GM21528 (cell line): ENCODE data around the gene TMEM14C.

Experiments used
- ATAC-seq: cut with Tn5 transposase; IDR thresholded peaks from one replicate; pipeline ENCODE4 v1.9.1; 2021; ENCODE audit warnings: mild to moderate bottlenecking, moderate library complexity; ENCODE audit not compliant: unreplicated experiment, low FRiP score

TMEM14C gene

DNA sequence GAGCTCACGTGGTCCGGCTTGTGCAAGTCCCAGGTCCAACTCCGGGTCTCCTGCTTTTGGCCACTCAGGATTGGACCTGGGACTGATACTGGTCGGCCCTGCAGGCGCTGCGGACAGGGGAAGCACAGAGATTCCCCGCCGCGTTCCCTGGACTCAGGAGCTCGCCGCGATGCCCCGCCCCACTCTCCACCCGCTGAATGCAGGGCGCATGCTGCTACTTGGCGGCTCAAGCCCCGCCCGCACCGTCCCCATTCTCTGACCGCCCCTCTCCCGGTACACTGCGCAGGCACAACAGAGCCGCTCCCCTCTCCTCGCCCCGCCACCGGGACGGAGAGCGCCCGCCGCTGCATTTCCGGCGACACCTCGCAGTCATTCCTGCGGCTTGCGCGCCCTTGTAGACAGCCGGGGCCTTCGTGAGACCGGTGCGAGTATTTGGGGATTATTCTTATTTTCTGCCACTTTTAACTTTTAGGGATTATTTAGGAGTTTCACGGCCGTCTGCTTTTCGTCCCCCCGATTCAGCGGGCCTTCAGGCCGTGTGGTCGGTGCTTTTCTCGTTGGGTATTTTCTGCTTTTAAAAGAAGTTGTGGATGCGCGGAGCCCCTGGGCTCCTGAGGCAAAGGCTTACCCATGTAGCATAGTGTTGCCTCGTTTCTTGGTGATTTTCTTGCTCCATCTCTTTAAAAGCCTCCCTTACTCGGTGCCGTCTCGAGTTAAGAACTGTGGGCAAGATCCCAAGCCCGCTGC, at the start of gene TMEM14C:
TSS of gene TMEM14C (plus strand) at position 251 of the 747 bp plus-strand sequence. CDS start 1,544 bp downstream, outside the sequence.
- ATAC-seq: peak; percentile 99

DNA sequence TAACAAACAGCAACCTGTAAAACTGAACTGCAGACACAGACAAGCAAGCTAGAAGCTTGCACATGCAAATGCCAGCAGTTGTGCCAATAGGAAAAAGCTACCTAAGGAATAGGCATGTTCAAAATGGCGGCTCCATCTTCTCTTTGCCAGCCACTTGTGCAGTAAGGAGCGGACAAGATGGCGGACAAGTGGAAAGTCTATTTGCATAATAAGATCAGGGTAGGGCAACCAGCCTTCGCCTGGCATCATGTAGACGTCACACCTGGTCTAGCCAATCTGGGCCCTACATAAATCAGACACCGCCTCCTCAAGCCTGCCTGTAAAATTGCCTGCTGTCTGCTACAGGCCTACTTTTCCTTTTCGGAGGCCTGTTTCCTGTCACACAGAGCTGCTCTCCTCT, 46.5 kb upstream of the TMEM14C start:
- ATAC-seq: no peak

DNA sequence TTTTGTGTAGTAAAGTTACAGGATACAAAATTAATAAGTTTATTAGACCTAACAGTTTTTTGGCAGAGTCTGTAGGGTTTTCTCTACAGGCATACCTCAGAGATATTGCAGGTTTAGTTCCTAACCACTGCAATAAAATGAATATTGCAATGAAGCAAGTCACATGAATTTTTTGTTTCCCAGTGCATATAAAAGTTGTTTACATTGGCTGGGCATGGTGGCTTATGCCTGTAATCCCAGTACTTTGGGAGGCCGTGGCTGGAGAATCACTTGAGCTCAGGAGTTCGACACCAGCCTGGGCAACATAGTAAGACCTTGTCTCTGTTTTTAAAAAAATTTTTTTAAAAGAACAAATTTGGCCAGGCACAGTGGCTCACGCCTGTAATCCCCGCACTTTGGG, 44.4 kb upstream of the TMEM14C start:
- no peak for ATAC-seq

DNA sequence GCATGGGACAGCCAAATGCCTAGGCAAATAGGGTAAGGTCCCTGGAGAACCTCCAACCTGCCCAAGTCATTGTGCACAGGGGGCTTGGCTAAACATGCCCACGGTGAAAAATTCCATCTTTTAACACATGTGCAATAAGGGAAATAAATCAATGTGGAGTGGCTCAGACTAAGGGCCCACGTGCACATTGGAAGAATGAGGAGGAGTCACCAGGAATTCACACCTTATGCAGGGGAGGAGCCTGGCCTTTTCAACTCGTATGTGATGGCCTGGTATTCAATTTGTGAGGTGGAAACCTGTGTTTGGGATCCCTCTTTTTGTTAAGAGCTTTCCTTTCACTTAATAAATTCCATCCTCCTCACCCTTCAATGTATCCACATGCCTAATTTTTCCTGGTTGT, 41.1 kb upstream of the TMEM14C start:
- no peak for ATAC-seq

DNA sequence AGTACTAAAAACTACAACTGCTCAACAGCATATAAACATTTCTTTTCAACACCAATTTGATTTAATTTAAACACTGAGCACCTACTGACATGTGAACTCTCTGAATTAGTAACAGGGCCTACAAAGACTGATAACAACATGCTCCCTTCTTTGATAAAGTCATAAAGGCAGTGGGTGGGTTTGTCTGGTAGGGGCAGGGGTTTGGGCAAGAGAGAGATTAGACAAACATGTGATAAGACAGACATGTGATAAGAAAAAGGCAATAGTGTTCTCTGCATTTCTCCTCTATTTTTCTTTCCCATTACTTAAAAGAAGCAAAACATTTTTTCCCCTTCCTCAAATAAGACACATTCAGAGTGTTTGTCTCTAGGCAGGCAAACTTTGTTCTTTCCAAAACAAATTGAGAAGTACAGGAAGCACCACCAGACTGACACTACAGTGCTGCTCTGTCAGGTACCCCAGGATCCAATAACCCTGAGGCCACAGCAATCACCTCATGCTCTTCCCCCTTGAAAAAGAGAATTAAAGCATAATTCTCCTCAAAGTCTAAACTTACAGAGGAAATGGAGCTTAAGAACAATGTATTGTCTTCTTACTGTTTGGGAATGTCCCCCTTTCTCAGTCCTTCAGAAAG, 40.4 kb upstream of the TMEM14C start:
- no peak for ATAC-seq

DNA sequence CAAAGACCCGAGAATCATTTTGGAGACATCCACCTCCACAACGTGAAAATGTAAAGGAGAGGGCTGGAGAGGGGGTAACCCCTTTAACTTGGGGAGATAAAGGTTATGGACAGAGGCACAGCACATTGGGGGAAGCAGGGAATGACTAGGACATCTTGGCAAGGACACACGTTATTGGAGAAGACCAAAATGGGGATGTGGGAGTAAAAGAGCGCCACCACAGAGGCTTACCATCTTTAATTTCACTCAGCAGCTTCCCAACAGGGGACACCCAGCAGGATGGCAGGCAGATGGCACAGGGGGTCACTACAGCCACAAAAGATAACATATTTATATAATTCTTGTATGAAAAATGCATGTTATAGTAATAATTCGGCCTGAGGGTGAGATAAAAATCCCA, 38.3 kb upstream of the TMEM14C start:
- ATAC-seq: no peak

DNA sequence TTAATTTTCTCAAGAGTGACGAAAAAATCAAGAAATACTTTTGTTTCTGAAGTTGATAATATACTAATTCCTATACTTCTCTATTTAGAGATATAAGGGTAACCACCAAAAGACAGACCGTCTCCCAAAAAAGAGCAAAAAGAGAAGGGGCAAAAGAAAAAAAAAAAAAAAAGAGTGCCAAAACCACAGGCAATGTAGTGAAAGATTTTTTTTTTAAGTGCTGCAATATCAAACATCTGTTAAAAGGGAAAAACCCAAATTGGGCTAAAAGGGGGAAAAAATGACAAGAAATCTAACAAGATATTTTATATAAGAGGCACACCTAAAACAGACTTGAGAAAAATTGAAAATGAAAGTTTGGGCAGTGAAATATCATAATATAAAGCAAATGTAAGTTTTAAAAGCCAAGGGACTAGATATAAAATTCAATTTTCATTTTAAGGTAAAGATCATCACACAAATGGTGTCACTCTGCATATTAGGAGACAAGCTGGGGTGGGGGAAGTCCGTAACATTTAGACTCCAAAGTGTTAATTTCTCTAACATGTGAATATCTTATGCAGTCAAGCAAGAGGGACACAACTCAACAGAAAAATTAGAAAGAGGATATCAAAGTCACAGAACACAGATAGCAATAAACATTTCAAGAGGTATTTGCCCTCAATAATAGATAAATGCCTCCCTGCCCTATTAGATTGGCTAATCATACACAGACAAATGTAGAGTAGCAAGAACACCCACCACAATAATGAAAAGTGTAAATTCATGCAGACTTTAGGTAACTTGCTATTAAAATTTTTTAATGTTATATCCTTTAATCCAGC, 37.6 kb upstream of the TMEM14C start:
- ATAC-seq: no peak

DNA sequence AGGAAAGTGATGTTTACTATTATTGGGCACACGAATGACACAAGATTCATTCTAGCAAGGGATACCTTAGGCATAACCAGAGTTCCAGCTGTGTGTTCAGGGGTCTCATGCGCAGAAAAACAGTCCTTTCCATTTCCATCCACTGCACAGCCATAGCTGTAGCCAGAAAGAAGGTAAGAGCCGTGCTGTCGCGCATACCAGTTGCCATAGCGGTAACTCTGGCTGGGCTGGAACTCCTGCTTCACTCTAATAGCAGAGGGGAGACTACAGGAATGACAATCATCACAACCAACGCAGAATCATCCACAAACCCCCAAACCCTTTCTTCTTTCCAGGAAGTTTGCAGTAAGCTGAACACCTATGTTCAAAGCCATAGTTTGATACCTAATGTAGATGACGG, 36.0 kb upstream of the TMEM14C start:
- ATAC-seq: no peak

DNA sequence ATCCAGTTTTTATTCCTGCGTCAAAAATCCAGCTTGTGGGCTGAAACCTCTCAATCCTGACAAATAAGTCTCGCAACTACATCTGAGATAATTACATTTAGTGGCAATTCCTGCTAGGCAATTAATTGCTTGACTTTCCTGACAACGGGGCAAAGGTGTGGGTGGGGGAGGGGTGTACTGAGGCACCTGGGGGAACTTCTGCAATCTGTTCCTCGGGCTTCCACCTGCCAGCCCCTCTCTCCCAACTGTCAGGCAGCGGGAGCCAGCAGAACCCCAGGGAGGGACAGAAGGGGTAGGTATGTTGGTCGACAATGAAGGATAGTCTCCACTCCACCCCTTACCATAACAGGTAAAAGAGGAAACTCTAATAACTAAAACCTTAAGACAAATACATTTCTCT, 35.3 kb upstream of the TMEM14C start:
- no peak for ATAC-seq

DNA sequence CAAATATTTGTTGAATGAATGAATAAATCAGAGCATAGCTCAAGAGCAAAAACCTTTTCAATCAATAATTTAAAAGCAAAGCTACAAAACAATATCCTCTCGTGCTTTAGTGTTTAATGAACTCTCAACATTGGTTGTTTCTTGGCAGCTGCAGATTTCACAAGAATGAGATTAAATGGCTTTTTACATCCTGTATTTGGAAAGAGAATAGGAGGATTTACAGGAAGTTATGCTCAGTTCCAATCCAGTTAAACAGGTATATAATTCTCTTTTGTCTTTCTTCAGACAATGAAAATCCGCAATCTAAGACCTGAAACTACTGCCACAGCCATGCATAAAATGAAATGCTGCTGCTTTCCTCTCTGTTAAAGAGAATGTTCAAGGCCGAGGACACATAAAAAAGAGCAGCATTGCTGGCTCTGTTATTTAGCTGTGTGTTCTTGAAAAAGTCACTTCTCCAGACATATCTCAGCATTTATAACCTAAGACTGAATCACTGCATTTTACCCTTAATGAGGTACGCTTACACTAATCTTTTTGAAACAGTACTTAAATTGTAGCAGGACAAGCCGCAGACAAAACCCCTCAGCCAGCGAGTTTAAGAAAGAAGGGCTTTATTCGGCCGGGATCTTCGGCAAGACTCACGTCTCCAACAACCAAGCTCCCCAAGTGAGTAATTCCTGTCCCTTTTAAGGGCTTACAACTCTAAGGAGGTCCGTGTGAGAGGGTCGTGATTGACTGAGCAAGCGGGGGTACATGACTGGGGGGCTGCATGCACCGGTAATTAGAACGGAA, 32.0 kb upstream of the TMEM14C start:
- ATAC-seq: no peak

DNA sequence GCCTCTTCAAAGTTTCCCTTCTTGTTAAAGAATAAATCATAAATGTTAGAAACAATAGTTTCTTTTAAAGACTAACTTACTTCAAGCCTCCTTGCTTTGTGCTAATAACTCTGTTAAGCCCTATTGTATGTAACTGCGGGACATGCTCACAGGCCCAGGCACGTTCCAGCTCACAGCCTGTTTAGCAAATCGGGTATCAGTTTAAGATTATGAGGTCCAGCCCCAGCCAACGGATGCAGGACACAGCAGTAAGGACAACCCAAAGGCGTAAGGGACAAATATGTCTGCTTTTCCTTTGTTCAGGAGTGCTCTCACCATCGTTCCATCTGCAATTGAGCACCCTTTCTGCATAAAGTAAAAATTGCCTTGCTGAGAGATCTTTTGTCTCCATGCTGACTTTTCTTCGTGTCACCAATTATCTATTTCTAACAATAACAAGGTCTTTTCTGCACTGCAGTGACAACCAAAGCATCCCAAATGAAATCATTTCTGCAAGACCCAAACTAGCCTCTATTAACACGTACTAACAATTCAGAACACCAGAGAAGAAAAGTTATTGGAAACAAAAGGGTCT, 29.8 kb upstream of the TMEM14C start:
- no peak for ATAC-seq

DNA sequence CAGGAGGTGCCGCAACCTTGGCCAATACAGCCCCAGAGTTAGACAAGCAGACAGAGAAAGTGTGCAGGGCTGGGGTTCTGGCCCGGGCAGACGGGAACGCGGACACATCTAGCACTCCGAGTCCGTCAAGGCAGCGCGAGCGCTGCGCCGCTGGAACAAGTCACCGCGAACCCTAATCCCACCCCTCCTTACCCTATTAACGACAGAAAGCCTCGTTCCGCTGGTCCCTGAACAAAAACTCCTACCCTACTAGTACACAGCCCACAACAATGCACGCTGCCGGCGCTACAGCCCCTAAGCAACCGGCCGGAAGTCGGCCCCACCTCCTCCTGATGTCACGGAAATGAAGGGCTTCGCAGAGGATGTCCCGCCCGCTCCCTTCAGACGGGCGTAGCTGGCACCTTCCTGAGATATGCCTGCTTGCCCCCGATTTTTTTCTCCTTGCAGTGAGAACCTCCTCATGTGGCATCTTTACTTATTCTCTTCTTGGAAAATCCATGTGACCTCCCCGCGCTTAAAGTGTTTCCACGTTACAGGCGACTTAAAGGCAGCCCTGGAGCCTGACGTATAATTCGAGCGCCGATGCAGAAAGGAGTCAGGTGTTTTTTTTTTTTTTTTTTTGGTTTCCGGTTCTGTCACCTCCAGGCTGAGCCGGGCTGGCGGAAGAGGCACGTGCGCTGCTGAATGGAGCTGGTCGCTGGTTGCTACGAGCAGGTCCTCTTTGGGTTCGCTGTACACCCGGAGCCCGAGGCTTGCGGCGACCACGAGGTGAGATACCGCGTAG, 28.4 kb upstream of the TMEM14C start, which contains the start of the genes C6orf52 and PAK1IP1:
TSS of gene C6orf52 (minus strand) at position 315 of the 784 bp plus-strand sequence. CDS start 7,066 bp downstream, outside the sequence.
TSS of gene PAK1IP1 (plus strand) at position 671 of the 784 bp plus-strand sequence. CDS start at position 685, 14 bp downstream.
- peak; percentile 99 for ATAC-seq

DNA sequence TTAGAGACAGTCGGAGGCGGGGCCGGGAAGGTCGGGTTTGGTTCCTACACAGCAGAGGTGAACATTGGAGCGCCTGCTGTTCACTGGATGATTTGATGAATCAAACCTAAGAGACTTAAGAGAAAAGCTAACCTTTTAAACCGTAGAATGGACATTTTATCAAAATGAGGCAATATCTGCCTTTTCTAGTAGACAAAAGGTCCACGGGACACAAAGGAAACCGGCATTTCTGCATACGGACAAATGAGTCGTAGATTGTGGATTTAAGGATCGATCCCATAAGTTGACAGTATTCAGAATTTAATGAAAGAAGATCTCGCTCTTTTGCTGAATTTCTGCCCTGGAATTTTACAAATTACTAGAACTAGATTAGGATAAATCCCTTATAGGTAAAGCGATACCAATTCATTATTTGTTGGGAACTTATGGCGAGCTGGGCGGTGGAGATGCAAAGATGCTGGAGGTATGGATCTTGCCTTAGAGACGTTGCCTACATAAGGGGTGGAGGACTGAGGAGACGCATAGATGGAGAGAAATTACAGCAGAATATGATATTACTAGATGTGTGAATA, 27.7 kb upstream of the TMEM14C start:
- ATAC-seq: no peak

DNA sequence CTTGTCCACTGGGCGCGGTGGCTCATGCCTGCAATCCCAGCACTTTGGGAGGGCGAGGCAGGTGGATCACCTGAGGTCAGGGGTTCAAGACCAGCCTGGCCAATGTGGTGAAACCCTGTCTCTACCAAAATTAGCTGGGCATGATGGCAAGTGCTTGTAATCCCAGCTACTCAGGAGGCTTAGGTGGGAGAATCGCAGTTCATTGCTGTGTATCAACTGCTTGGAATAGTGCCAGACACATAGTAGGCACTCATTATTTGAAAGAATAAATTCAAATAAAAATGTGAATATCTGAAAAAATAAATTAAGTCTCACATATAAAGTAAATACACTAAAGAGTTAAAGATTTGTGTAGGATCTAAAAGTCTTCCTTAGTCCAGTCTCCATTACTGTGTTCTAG, 26.2 kb upstream of the TMEM14C start:
- ATAC-seq: no peak

DNA sequence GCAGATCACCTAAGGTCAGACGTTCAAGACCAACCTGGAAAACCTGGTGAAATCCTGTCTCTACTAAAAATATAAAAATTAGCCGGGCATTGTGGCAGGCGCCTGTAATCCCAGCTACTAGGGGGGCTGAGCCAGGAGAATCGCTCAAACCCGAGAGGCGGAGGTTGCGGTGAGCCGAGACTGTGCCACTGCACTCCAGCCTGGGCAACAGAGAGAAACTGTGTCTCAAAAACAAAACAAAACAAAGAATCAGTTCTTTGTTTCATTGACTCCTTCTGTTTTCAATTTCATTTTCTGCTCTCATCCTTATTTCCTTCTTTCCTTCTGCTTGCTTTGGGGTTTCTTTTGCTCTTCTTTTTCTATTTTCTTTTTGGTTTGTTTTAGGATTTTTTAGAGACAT, 8.9 kb upstream of the TMEM14C start:
- ATAC-seq: no peak

DNA sequence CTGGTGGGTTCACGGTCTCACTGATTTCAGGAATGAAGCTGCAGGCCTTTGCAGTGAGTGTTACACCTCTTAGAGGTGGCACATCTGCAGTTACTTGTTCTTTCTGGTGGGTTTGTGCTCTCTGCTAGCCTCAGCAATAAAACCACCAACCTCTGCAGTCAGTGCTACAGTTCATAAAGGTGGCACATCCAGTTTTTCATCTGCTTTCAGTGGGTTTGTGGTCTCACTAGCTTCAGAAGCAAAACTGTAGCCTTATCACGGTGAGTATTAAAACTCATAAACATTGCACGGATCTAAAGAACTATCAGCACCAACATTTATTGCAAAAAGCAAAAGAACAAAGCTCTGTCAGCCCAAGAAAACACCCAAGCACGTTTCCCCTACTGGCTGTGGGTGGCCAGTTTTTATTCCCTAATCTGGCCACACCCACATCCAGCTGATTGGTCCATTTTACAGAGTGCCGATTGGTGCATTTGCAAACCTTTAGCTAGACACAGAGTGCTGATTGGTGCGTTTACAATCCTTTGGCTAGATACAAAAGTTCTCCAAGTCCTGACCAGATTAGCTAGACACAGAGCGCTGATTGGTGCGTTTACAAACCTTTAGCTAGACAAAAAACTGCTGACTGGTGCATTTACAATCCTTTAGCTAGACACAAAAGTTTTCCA, 3.4 kb upstream of the TMEM14C start:
- no peak for ATAC-seq

DNA sequence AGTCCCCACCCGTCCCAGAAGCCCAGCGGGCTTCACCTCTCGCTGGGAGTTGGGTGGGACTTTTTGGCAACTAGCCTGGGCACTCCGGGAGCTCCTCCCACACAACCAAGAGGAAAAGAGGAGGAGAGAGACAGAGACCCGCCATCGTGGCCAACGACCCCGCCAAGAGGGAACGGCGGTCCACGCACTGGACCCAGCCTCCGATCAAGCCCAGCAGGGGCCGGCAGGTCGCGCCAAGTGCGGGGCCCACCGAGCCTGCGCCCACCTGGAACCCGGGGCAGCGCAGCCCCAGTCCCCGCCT, 3.0 kb upstream of the TMEM14C start:
- ATAC-seq: no peak

DNA sequence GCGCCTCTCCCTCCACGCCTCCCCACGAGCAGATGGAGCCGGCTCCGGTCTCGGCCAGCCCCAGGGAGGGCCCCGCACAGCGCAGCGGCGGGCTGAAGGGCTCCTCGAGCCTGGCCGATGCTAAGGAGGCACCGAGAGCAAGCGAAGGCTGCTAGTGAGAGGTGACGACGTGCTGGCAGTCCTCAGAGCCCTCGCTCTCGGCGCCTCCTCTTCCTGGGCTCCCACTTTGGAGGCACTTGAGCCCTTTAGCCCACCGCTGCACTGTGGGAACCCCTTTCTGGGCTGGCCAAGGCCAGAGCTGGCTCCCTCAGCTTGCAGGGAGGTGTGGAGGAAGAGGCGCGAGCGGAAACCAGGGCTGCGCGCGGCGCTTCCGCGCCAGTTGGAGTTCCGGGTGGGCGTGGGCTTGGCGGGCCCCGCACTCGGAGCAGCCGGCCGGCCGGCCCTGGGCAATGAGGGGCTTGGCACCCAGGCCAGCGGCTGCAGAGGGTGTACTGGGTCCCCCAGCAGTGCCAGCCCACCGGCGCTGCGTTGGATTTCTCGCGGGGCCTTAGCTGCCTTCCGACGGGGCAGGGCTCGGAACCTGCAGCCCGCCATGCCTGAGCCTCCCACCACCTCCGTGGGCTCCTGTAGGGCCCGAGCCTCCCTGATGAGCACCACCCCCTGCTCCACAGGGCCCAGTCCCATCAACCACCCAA, 2.5 kb upstream of the TMEM14C start:
- ATAC-seq: no peak
